Esophagus squamous epithelium (tissue), 5 donors: Measurements from ENCODE around the gene C3. TPM values are rescaled to one million over a fixed set of nuclear protein-coding genes. Genes with fewer than 3 reads are reported as not detected.
A peak's percentile ranks its signal among the peaks of the same experiment; 100 is the strongest.
"Not testable (repeated sequence)": the region's sequence is repeated elsewhere in the genome, so short reads cannot be mapped to it uniquely, and the experiment has no call there.

Source experiments
- DNase-seq: peaks from one replicate; lab custom pipeline; 2025; lab: John Stamatoyannopoulos, UW
- H3K27ac ChIP-seq, 4 donors: fragments of 200-600 bp; sonication (generic); one replicate each; pipeline ENCODE4 v1.5.1; 2016 to 2019; ENCODE audit warnings: mild to moderate bottlenecking in 1 of 4
- H3K27me3 ChIP-seq, 4 donors: fragments of 200-600 bp; sonication (generic); 1 replicate in 3 of 4; 2 replicates in 1 of 4; pipeline versions ENCODE4 v1.5.1 to v1.6.0; 2017 to 2021; ENCODE audit warnings: antibody characterized with exemption in 1 of 4
- H3K36me3 ChIP-seq, 3 donors: fragments of 200-600 bp; sonication (generic); one replicate each; pipeline ENCODE4 v1.5.1; 2016 to 2019
- H3K4me1 ChIP-seq, 3 donors: fragments of 200-600 bp; sonication (generic); one replicate each; pipeline ENCODE4 v1.5.1; 2017 to 2019
- H3K4me3 ChIP-seq, 4 donors: fragments of 200-600 bp; sonication (generic); 1 replicate in 3 of 4; 2 replicates in 1 of 4; pipeline ENCODE4 v1.5.1; 2016 to 2019; ENCODE audit warnings: mild to moderate bottlenecking in 2 of 4, moderate library complexity in 1 of 4
- H3K9me3 ChIP-seq, 3 donors: fragments of 200-600 bp; sonication (generic); one replicate each; pipeline ENCODE4 v1.5.1; 2016 to 2019
- POLR2A ChIP-seq, 4 donors: fragments of 450-650 bp; IDR thresholded peaks; one replicate each; pipeline ENCODE4 v1.6.1; 2017; ENCODE audit warnings: antibody characterized with exemption in 4 of 4, mild to moderate bottlenecking in 4 of 4, moderate library complexity in 3 of 4
- WGBS, 2 donors: methylation state at CpG; one replicate each; pipeline ENCODE4 v1.1.5; 2018; 5-methylcytosine and 5-hydroxymethylcytosine counted together
- intact Hi-C: fragments of 100-400 bp; cut with DNase I; formaldehyde crosslinking; loops from one replicate; pipeline ENCODE4 v1.15.0; 2022
- total RNA-seq, 4 donors: library from RNA; depleted of rRNA; stranded (reverse); fragments of >200 nt; gene quantifications; one replicate each; pipeline ENCODE4 v1.1.0, GENCODE V29; 2016
- TF ChIP-seq, protein P1 (sequence below), 6 experiments: fragments of 450-650 bp in 4 of 6; fragments of 200-600 bp in 2 of 6; sonication (generic) in 2 of 6; IDR thresholded peaks; one replicate each; pipeline ENCODE4 v1.5.1; 2016 to 2019; ENCODE audit warnings: antibody characterized with exemption in 6 of 6, mild to moderate bottlenecking in 4 of 6, moderate library complexity in 4 of 6
- donor health status: DM: yes; HTN: yes; CAD: no.

Gene C3
- total RNA-seq, 4 donors from 2014 or later, result 12.0 to 501 (median 189) TPM

DNA sequence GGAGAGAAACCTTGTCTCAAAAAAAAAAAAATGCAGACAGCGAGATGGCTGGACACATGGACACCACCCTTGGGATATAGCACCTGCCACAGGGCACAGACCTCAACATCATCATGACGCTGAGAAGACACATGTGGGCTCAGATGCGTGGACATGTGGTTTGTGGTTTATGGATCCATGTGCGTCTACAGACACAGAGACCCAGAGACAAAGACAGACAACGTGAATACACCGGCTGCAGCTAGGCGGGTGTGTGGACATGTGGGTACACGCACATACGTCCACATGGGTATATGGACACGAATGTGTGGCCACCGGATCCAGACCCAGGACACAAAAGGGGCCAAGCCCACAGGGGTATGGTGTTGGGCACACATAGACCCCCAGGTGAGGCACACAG, 51.8 kb downstream of the C3 start:
- H3K9me3 ChIP-seq, result no peaks in the 10 kb centered on the region
- H3K27me3 ChIP-seq, result peaks cover 0 to 16% (median 0%) of the 10 kb centered on the region in 4 donors
- no peaks in the 10 kb centered on the region for H3K36me3 ChIP-seq
- intact Hi-C loops, result no loop called here
- H3K27ac ChIP-seq, result no peak overlapping the region
- no peak for DNase-seq
- H3K4me1 ChIP-seq, result no peaks in the 10 kb centered on the region
- WGBS, 2 donors, result 48 to 69% methylated on average over 6 to 7 of the region's 11 CpGs
- no peak for TF ChIP-seq POLR2A (IDR thresholded peaks at IDR 0.05)
- TF ChIP-seq, protein P1, sequence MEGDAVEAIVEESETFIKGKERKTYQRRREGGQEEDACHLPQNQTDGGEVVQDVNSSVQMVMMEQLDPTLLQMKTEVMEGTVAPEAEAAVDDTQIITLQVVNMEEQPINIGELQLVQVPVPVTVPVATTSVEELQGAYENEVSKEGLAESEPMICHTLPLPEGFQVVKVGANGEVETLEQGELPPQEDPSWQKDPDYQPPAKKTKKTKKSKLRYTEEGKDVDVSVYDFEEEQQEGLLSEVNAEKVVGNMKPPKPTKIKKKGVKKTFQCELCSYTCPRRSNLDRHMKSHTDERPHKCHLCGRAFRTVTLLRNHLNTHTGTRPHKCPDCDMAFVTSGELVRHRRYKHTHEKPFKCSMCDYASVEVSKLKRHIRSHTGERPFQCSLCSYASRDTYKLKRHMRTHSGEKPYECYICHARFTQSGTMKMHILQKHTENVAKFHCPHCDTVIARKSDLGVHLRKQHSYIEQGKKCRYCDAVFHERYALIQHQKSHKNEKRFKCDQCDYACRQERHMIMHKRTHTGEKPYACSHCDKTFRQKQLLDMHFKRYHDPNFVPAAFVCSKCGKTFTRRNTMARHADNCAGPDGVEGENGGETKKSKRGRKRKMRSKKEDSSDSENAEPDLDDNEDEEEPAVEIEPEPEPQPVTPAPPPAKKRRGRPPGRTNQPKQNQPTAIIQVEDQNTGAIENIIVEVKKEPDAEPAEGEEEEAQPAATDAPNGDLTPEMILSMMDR (IDR thresholded peaks at IDR 0.05), result no peak
- H3K4me3 ChIP-seq, result peak overlapping the region in 3 of 4 donors; percentile 10 to 51 (median 31)

- Histone ChIP-seq H3K9me3 (no peaks in the 10 kb centered on the region), H3K27me3 (peaks cover 0 to 21% (median 0%) of the 10 kb centered on the region in 4 donors), H3K36me3 (no peaks in the 10 kb centered on the region), H3K4me1 (no peaks in the 10 kb centered on the region), H3K27ac (no peak overlapping the region), H3K4me3 (no peak overlapping the region)
- intact Hi-C loops, result no loop called here
- no peak for DNase-seq
- WGBS, 2 donors, result 46 to 67% methylated on average over 6 to 13 of the region's 14 CpGs
- TF ChIP-seq, protein P1 (IDR thresholded peaks at IDR 0.05), result no peak
- no peak for TF ChIP-seq POLR2A (IDR thresholded peaks at IDR 0.05)
Measured at GRCh38 chr19:6667114-6667627, 53.3 kb downstream of the C3 start.

DNA sequence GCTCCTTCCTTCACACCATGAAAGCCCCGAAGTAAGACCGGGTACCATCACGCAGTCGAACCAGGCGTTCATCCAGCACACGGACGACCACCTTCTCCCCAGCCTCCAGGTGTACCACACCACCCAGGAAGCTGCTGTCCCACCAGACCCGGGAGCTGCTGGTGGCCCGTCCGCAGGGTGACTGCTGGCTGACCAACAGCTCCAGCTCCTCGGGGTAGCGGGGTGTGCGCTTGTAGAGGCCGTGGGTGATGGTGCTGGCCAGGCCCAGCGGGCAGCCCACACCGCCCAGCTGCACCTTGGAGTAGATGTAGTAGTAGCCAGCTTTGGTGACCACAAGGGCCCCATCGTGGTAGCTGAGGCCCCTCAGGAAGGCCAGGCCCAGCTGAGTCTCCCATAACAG, 55.5 kb downstream of the C3 start:
- Histone ChIP-seq H3K27me3 (peaks cover 0 to 42% (median 3%) of the 10 kb centered on the region in 4 donors), H3K27ac (no peak overlapping the region), H3K36me3 (no peaks in the 10 kb centered on the region), H3K4me1 (peaks cover 0 to 5% (median 0%) of the 10 kb centered on the region in 3 donors), H3K9me3 (no peaks in the 10 kb centered on the region), H3K4me3 (no peak overlapping the region)
- intact Hi-C loops, result no loop called here
- WGBS, 2 donors, result 91 to 92% methylated on average over 5 to 9 of the region's 17 CpGs
- no peak for DNase-seq
- TF ChIP-seq, protein P1 (IDR thresholded peaks at IDR 0.05), result no peak
- no peak for TF ChIP-seq POLR2A (IDR thresholded peaks at IDR 0.05)

- no peak for TF ChIP-seq POLR2A (IDR thresholded peaks at IDR 0.05)
- TF ChIP-seq, protein P1 (IDR thresholded peaks at IDR 0.05), result no peak
- Histone ChIP-seq H3K36me3 (no peaks in the 10 kb centered on the region), H3K9me3 (no peaks in the 10 kb centered on the region), H3K27me3 (peaks cover 0 to 49% (median 8%) of the 10 kb centered on the region in 4 donors), H3K27ac (no peak overlapping the region), H3K4me3 (no peak overlapping the region), H3K4me1 (peaks cover 0 to 5% (median 0%) of the 10 kb centered on the region in 3 donors)
- WGBS, 2 donors, result 56 to 74% methylated on average over 10 to 12 of the region's 14 CpGs
- intact Hi-C loops, result no loop called here
- DNase-seq, result no peak
Measured at GRCh38 chr19:6663236-6664201, 56.9 kb downstream of the C3 start.

- peaks cover 0 to 56% (median 8%) of the 10 kb centered on the region in 4 donors for H3K27me3 ChIP-seq
Measured at GRCh38 chr19:6662702-6663101, 57.7 kb downstream of the C3 start.

GRCh38 chr19:6661509-6662244, 58.8 kb downstream of the C3 start:
- DNase-seq, H3K4me3 ChIP-seq, H3K27ac ChIP-seq, H3K9me3 ChIP-seq, H3K4me1 ChIP-seq, intact Hi-C loops, H3K36me3 ChIP-seq: not testable (repeated sequence)
- peaks cover 0 to 66% (median 8%) of the 10 kb centered on the region in 4 donors for H3K27me3 ChIP-seq
- WGBS, 2 donors, result 21 to 35% methylated on average over 8 to 10 of the region's 10 CpGs

More at GRCh38 chr19:6662702-6663101, 57.7 kb downstream of the C3 start:
- Histone ChIP-seq H3K27ac (no peak overlapping the region), H3K9me3 (no peaks in the 10 kb centered on the region), H3K36me3 (no peaks in the 10 kb centered on the region), H3K4me1 (peaks cover 0 to 5% (median 0%) of the 10 kb centered on the region in 3 donors), H3K4me3 (no peak overlapping the region)
- 82 to 87% methylated on average over 5 of the region's 5 CpGs for WGBS, 2 donors
- DNase-seq, result no peak
- intact Hi-C loops, result no loop called here
- no peak for TF ChIP-seq POLR2A (IDR thresholded peaks at IDR 0.05)
- TF ChIP-seq, protein P1 (IDR thresholded peaks at IDR 0.05), result no peak
